ENCODE results near the gene DUSP1. TPM values are rescaled to one million over a fixed set of nuclear protein-coding genes. Genes with fewer than 3 reads are reported as not detected.

DUSP1 gene
- total RNA-seq, 2 experiments from 2014 or later = 5.3 to 7.0 TPM

GRCh38 chr5:172728481-172729241, 42.3 kb downstream of the DUSP1 start:
- no peak overlapping the region for H3K4me2 ChIP-seq (ENCODE audit: low read length)
- no peaks in the 10 kb centered on the region for H3K79me2 ChIP-seq (ENCODE audit: insufficient read depth, low read depth, low read length)
- no TSS peak for BruUV-seq (replicated peaks)
- H3K9me2 ChIP-seq (ENCODE audit: insufficient read depth, low read length) = no peaks in the 10 kb centered on the region
- H3K4me3 ChIP-seq (ENCODE audit: low read depth, low read length, poor library complexity, severe bottlenecking) = no peak overlapping the region
- POLR2A ChIA-PET = interaction anchor here (0.6 kb wide), 2 partner anchors 410 to 1590 kb away, joined by 3 to 5 read pairs; no protein-coding TSS in a partner anchor
- intact Hi-C loops (cut with micrococcal nuclease; ENCODE audit: unreplicated experiment) = no loop called here
- no peak overlapping the region for H2AFZ ChIP-seq (ENCODE audit: low read length)
- CTCF ChIA-PET (ENCODE audit: unreplicated experiment) = no interaction called here
- no peak for DNase-seq (ENCODE audit: low spot score)
- H3K36me3 ChIP-seq (ENCODE audit: insufficient read depth, low read length) = no peaks in the 10 kb centered on the region
- H3K27ac ChIP-seq (ENCODE audit: low read depth, low read length, poor library complexity, severe bottlenecking) = no peak overlapping the region
- H4K20me1 ChIP-seq (ENCODE audit: insufficient read depth, low read length) = no peaks in the 10 kb centered on the region
- no peaks in the 10 kb centered on the region for H3K4me1 ChIP-seq (ENCODE audit: insufficient read depth, low read length, poor library complexity, severe bottlenecking)
- TF ChIP-seq EZH2phosphoT487 (IDR thresholded peaks at IDR 0.05; ENCODE audit: borderline replicate concordance, low read depth, low read length) (no peak), CTCF (conservative IDR thresholded peaks at IDR 0.05; ENCODE audit: low read length) (no peak)
- H3K9me3 ChIP-seq (ENCODE audit: low read length) = no peaks in the 10 kb centered on the region

GRCh38 chr5:172727551-172727950, 43.4 kb downstream of the DUSP1 start:
- no peak overlapping the region for H3K4me3 ChIP-seq (ENCODE audit: low read depth, low read length, poor library complexity, severe bottlenecking)
- intact Hi-C loops (cut with micrococcal nuclease; ENCODE audit: unreplicated experiment) = no loop called here

More at GRCh38 chr5:172727551-172727950, 43.4 kb downstream of the DUSP1 start:
- no peak overlapping the region for H2AFZ ChIP-seq (ENCODE audit: low read length)
- BruUV-seq (replicated peaks) = no TSS peak
- no peak for DNase-seq (ENCODE audit: low spot score)
- no peaks in the 10 kb centered on the region for H3K79me2 ChIP-seq (ENCODE audit: insufficient read depth, low read depth, low read length)
- TF ChIP-seq EZH2phosphoT487 (IDR thresholded peaks at IDR 0.05; ENCODE audit: borderline replicate concordance, low read depth, low read length) (no peak), CTCF (conservative IDR thresholded peaks at IDR 0.05; ENCODE audit: low read length) (no peak)
- no peaks in the 10 kb centered on the region for H3K4me1 ChIP-seq (ENCODE audit: insufficient read depth, low read length, poor library complexity, severe bottlenecking)
- no peaks in the 10 kb centered on the region for H4K20me1 ChIP-seq (ENCODE audit: insufficient read depth, low read length)
- H3K27ac ChIP-seq (ENCODE audit: low read depth, low read length, poor library complexity, severe bottlenecking) = no peak overlapping the region
- POLR2A ChIA-PET = no interaction called here
- H3K4me2 ChIP-seq (ENCODE audit: low read length) = no peak overlapping the region
- H3K36me3 ChIP-seq (ENCODE audit: insufficient read depth, low read length) = no peaks in the 10 kb centered on the region
- CTCF ChIA-PET (ENCODE audit: unreplicated experiment) = interaction anchor here (0.9 kb wide), 1 partner anchor 85 kb away, joined by 3 read pairs; no protein-coding TSS in a partner anchor
- no peaks in the 10 kb centered on the region for H3K9me3 ChIP-seq (ENCODE audit: low read length)
- H3K9me2 ChIP-seq (ENCODE audit: insufficient read depth, low read length) = no peaks in the 10 kb centered on the region
